GM18870 (cell line): ENCODE results near the gene MICAL3.
"Not testable (repeated sequence)": the region's sequence is repeated elsewhere in the genome, so short reads cannot be mapped to it uniquely, and the experiment has no call there.

Source experiments
- ATAC-seq: cut with Tn5 transposase; IDR thresholded peaks from one replicate; pipeline ENCODE4 v1.9.1; 2021; ENCODE audit warnings: moderate library complexity; ENCODE audit not compliant: unreplicated experiment

MICAL3 gene

DNA sequence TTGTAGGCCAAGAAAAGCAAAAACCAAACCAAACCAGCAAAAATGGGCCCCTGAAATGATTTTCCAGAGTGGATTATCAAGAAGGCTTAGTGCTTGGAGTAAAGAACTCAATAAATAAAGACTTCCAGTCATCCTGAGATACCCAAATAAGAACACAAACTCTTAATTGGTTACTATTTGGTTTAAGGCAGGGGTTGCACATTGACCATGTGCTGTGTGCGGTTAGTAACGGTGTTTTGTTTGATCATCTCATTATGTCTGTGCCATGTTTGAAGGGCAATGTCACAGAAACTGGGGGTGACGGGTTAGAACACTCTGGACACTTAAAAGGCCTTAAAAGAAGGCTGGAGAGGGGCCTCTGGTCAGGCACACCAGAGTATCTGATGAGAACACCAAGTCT, 9.7 kb upstream of the MICAL3 start:
- ATAC-seq, result no peak

DNA sequence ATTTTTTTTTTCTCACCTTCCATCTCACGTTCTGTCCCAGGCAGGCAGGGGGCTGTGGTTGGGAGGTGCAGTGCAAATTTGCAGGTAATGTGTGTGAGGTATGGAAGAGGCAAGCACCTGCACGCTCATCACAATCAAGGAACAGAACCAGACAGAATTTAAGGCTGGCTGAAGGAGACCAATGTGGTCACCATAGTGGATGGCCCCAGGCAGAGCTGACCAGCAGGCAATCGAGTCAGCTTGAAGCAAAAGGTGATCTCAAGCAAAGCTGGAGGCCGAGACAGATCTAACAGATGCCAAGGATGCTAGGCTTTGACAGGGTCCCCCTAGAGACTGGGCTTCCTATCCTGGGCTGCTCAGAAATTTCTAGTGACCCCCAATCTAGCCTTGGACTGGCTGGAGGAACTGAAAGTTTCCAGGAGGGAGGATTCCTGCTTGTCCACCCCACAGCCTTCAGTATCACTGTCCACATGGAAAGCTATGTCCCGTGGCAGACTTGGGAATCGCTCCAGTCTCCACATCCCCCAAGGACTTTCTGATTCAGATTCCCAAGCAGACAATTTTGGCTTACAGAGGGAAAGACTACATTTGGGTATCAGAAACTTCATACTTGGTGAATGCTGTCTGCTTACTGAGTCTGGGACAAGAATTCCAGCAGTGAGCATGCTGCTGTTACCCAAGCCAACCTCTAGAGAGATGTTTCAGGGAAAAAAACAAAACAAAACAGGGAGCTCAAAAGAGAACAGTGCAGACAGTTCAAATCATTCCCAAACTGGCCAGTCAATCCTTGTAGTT, 9.0 kb upstream of the MICAL3 start:
- no peak for ATAC-seq

DNA sequence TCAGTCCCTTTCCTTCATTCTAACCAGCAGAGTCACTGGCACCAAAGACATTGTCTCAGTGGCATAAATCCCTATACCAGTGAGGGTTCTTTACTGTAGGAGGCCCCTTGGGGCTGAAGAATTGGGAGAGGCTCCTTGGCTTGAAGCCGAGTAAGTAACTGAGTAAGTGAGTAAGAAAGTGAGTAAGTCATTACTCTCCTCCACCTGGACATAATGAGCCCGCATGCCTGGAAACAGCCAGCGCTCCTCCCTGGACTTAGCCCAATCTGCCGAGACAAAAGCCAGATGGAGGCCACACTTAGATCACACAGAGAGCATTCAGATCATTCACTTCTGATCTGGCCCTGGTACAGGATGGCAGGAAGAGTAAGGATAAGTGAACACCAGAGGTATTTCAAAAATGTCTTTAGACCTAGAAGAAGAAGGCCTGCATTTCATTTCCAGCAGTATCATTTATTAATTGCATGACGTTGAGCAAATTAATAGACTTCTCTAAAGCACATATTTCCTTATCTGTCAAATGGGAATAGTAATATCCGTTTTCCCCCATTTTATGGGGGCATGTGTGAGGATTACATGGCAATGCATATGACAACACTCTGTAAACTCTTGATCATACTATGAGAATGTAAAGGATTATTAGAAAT, 8.2 kb upstream of the MICAL3 start:
- no peak for ATAC-seq

DNA sequence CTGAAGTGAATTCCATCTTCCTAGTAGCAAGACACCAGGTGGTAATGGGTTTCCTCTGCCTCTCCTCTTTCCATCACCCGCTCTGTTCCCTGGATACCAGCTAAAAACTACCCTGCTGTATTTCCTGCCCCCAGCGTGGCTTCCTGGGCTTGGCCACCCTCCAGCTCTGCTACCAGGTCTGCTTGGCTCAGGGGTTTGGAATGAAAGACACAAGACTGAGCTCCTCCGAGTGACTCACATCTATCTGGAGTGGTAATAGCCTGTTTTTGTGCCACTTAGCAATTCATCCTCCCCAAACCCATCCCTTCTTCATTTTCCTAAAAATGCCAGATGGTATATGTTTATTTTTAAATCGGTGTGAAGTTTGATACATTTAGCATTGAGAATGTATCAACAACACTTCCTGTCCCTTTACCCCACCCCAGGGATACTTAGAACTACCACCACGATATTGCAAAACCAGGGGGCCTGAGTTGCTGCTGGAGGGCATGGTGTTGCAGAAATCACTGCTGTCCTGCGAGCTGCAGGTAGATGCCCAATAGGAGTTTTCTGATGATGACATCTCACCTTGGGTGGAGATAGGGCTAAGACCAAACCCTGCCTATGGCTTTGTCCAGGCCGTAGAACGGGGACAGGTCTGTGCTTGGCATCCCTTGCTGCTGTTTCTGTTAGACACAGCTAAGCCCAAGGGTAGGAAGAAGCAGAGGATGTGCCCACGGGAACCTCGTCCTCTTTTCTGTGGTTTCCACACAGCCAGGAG, 7.5 kb upstream of the MICAL3 start:
- no peak for ATAC-seq

DNA sequence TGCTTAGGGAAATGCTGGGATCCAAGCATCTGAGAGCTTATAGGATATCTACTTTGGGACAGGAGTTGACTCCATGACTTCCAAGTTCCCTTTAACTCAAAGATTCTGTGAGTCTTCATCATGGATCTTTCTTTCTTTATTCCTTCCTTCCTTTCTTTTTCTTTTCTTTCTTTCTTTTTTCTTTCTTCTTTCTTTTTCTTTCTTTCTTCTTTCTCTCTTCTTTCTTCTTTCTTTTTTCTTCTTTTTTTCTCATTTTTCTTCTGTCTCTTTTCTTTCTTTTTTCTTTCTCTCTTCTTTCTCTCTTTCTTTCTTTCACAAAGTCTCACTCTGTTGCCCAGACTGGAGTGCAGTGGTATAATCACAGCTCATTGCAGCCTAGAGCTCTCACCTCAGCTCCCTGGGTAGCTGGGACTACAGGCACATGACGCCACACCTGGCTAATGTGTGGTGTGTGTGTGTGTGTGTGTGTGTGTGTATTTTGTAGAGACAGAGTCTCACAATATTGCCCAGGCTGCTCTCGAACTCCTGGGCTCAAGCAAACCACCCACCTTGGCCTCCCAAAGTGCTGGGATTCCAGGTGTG, 5.4 kb upstream of the MICAL3 start:
- no peak for ATAC-seq

DNA sequence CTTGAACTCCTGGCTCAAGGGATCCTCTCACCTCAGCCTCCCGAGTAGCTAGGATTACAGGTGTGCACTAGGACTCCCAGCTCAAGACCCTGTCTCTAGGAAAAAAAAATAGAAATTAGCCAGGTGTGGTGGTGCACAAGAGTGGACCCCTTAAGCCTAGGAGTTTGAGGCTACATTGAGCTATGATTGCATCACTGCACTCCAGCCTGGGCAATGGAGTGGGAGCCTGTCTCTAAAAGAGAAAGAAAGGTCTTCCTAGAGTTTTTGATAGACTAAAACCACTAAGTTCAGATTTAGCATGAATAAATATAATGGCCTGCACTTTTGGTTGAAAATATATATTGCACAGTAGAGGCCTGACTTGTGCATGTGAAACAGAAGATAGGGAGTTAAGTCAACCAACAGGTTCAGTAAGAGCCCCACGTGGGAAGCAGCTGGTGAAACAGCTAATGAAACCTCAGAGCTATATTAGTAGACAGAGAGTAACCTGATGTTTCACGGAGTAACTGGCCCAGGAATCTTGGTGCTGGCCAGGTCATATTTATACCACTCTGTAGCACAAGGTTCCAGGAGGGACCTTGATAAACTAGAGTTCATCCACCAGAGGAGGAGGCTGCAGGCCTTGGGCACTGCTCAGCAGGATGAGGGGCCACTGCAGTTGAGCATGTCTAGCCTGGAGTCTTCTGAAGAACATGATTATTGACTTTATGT, 4.6 kb upstream of the MICAL3 start:
- no peak for ATAC-seq

DNA sequence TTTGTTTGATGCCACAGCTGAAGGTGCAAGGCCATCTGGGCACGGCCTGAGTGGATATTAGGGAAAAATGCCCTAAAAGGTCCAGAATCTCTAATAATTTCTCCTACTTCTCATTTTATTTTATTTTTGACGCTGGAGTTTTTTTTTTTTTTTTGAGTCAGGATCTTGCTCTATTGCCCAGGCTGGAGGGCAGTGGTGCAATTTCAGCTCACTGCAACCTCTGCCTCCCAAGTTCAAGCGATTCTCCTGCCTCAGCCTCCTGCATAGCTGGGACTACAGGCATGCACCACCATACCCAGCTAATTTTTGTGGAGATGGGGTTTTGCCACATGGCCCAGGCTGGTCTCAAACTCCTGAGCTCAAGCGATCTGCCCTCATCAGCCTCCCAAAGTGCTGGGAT, 1.5 kb upstream of the MICAL3 start:
- not testable (repeated sequence) for ATAC-seq

DNA sequence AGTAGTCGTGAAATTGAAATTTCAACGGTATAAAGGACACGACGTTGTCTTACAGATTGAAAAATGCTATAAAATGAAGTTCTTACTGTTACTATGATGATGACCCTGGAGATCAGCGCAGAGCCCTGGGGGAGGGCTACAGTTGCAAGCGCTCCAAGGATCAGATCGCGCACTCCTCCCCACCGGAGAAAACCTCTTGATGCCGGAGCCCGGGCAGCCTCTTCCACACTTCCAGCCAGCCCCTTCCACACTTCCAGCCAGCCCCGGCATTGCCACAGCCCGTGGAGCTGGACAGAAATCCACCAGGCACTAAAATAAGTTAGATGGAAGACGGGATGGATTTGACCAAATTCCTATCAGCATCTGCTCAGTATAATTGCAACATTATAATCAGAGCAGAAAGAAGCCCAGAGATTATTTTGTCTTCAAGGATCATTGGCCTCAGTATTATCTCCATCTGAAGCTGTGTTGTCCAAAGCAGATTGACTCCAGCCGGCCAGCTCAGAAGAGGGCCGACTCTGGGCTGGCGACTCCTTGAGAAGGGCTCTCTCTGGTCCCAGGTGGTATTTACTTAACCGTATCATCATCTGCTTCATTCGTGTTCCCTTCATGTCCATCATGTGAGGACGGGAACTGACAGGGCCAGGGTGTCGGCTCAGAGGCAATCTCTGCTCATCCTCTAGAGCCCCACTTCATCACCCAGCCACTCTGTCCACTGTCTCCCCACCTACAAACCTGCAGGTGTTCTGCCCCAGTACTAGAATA, 777 bp upstream of the MICAL3 start:
- no peak for ATAC-seq

DNA sequence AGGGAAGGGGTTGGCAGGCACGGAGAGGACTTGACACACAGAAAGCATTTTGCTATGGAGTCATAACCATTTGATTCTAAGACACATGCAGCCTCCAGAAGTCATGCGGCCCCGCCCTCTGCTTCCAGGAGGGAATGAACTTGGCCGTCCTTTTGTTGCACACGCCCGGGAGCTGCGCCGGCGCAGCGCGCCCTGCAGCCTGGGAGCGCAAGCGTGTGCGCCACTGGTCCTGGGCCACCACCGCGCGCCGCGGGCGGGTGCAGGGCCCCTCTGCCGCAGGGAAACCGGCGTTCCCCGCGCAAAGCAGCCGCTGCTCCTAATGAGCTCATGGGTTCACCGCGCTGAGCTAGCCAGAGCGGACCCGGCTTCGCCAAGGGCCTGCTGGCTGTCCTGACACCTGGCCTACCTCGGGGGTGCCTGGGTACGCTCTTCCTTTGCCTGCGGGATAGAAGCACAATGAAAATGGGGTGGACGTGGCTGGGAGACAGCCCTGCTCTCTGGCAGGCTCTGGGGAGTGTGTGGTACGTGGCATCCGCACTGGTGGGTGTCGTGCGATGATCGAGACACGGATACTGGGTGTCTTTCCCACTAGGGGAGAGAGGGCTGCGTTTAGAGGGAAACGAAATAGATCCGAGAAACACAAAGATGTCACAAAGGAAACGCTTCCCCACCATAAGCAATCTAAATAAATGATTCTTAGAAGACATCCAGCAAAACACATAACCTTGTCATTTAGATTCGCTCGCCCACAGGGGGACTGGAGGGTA, 669 bp downstream of the MICAL3 start:
- ATAC-seq, result no peak

DNA sequence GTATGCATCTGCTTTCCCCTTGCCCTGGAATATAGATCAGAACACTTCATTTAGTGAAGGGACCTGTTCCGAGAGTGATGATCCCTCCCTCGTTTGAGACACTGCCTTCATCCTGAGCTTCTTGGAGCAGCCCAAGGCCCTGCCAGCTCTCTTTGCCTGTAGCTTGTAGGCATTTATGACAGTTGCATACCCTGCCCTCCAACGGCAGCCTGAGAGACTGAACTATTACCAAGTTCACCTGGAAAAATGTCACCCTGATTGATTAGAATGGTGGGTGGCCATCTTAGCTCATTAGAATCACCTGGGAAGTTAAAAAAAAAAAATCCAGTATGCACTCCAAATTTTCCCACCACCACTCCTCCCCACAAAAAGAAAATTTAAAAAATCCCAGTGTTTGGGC, 1.5 kb downstream of the MICAL3 start:
- ATAC-seq, result no peak

DNA sequence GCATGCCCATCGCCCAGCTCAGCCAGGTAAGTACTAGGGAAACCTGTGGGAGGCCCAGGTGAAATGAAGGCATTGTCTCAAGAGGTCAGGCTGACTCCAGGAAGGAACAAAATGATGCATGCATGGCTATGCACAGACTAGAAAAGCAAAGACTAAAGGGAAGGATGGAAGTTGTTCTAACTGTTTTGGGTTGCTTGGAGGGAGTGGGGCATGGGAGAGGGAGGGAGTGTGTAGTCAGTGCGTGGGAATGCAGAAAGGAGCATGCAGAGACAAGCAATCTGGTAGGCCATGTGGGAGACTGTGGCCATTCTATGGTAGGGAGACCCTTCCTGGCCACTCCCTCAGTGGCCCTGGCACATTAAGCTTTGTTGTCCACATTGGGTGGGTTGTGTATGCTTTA, 2.9 kb downstream of the MICAL3 start:
- ATAC-seq, result no peak

DNA sequence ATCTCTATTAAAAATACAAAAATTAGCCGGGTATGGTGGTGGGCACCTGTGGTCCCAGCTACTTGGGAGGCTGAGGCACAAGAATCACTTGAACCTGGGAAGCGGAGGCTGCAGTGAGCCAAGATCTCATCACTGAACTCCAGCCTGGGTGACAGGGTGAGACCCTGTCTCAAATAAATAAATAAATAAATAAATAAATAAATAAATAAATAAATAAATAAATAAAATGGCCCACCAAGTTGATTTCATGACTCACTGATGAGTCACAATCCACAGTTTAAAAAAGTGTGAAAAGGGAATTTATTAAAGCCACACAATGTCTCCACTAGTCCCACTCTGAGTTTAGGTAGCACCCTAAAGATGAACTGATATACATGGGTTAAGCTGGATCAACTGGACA, 3.6 kb downstream of the MICAL3 start:
- not testable (repeated sequence) for ATAC-seq

DNA sequence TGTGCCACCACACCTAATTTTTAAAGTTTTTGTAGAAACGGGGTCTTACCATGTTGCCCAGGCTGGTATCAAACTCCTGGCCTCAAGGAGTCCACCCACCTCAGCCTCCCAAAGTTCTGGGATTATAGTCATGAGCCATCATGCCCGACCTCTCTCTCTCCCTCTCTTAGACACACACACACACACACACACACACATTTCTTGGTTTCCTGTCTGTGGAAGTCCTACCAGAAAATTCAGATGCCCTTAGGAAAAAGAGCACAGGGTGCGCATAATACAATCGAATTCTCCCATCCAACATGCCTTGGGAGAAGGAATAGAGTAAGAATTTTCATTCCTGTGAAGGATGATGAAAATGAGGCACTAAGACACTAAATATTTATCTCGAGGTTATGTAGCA, 10.4 kb downstream of the MICAL3 start:
- ATAC-seq, result no peak

DNA sequence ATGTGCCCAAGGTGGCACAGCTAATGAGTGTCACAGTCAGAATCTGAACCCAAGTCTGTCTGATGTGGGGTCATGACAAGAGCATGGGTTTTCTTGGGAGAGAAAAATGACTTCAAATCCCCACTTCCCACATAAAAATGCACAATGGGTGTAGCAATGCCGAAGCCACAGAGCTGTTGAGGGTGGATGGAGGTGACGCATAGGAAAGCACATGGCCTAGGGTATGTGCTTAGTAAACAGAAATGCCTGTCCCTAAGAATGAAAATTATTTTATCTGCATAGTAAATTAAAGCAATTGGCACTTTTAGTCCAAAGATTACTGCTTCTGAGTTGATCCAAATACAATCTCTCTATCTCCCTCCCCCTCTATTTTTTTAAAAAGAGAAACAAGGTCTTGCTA, 10.9 kb downstream of the MICAL3 start:
- ATAC-seq, result no peak

DNA sequence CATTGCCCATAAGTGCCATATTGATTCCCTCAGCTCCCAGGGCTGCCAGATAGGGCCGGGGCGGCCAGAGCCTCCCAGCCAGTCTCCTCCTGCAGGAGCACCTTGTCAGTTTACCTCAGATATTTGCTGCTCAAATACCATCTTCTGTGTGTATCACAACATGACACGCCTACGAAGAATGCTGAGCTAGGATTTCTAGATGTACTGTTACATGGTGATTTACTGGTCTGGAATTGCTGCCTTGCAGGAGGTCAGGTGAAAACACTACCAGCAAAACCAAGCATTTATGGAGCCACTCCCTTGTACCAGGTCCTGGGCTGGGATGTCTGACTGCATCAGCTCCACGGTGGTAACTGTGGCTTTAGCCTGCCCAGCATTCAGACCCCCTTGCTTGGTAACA, 11.8 kb downstream of the MICAL3 start:
- no peak for ATAC-seq

DNA sequence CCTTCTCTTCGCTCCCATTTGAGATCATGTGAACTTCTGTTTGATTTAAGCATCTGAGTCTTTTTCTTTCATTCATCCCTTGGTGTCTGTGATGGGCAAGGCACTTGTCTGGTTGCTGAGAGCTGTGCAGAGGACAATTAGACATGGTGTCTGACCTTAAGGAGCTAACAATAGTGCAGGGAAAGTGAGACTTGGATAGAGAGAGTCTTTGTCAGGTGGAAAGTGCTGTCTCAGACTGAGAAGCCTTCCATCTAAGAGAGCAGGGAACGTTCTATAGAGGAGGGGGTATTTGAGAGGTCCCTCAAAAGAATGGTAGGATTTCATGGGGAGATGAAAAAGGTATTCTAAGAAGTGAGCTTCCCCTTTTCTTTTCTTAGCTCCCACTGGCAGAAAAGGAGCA, 14.1 kb downstream of the MICAL3 start:
- ATAC-seq, result no peak

DNA sequence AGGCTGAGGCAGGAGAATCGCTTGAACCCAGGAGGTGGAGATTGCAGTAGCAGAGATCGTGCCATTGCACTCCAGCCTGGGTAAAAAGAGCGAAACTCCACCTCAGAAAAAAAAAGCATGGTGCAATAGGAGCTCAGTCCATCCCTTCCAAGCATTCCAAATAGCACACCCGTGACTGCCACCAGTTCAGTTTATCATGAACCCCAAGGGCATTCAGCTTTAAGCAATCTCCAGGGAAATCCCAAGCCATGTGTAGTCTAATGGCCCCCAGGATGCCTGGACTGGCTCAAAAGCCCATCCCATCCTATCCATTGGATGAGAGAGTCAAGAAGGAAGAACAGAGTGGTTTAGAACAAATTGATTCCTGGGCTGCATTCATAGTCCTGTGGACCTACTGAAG, 16.2 kb downstream of the MICAL3 start:
- no peak for ATAC-seq

DNA sequence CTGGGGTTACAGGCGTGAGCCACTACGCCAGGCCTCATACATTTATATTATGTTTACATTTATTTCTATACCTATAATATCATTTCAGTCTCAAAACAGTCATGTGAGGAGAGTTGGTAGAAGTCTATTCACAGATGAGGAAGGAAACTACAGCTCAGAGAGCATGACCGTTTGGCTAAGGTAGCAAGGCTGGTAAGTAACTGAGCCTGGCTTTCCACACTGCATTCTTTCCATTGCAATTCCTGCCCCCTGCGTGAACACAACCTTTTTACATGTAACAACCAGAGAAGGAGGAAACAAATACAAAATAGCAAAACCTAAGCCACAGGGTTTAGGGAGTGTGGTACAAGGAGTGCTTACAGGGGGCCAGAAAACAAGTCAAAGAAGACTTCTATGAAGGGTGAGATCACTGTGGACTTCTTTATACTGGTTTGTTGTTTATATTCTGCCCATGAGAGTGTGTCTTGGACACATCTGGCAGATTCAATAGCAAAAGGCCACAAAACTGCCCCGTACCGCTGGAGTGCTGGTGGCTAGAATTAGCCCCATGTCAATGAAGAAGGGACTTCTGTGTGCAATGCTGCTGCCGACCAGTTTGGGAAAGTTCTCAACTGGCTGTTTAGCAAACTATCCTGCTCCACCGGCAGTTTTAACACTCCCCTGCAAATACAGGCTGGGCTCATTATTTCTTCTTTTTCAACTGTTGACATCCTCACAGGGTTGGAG, 19.0 kb downstream of the MICAL3 start:
- no peak for ATAC-seq

DNA sequence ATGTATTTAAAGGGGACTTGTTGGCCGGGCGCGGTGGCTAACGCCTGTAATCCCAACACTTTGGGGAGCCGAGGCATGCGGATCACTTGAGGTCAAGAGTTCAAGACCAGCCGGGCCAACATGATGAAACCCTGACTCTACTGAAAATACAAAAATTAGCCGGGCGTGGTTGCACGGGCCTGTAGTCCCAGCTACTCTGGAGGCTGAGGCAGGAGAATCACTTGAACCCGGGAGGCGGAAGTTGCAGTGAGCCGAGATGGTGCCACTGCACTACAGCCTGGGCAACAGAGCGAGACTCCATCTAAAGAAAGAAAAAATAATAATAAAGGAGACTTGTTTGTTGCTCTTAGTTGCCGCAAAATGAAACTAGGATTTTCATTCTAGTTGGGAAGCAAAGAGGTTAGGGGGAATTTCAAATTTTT, 22.5 kb downstream of the MICAL3 start:
- ATAC-seq, result not testable (repeated sequence)
